Subcutaneous adipose tissue (tissue), 4 donors: Measurements from ENCODE around the gene UBASH3A. TPM values are rescaled to one million over a fixed set of nuclear protein-coding genes. Genes with fewer than 3 reads are reported as not detected.

ENCODE experiments used
- total RNA-seq, 4 donors: library from RNA; depleted of rRNA; stranded (reverse); fragments of >200 nt; gene quantifications; one replicate each; pipeline ENCODE4 v1.1.0, GENCODE V29; 2016
- TF ChIP-seq, protein P1 (sequence below): fragments of 450-650 bp; IDR thresholded peaks from one replicate; pipeline ENCODE4 v1.5.1; 2016; ENCODE audit warnings: low read depth, mild to moderate bottlenecking, control low read depth, antibody characterized with exemption, moderate library complexity

The UBASH3A gene
- total RNA-seq, 4 donors from 2014 or later: 0.38 to 1.2 (median 0.66) TPM; not detected in 1

DNA sequence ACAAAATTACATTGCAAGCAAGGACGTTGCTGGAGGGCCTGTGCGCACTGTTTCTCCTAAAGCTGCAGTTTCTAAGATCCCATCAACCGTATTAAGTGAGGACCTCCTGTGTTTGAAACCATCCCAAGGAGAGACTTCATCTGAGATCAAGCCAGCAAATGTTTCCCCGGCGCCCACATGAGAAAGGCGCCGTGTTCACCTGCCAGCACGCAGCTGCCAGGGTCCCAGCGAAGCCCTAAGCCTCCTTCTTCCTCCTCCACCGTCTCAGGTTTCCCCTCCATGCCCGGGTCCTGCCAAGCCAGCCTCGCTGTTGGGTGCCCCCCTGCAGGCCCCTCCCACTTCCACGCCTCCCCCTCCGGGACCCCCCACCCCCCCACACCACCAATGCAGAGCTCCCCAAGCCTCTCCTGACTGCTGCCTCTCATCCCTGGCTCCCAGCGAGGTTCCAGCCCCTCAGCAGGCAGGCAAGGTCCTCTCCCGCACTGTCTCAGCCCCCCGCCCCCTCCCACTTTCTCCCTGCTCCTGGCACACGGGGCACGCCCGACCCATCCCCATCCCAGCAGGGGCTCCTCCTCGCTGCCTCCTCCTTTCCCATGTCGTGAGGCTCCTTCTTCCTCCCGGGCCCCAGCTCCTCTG is 28.7 kb upstream of the UBASH3A start:
- TF ChIP-seq, protein P1, sequence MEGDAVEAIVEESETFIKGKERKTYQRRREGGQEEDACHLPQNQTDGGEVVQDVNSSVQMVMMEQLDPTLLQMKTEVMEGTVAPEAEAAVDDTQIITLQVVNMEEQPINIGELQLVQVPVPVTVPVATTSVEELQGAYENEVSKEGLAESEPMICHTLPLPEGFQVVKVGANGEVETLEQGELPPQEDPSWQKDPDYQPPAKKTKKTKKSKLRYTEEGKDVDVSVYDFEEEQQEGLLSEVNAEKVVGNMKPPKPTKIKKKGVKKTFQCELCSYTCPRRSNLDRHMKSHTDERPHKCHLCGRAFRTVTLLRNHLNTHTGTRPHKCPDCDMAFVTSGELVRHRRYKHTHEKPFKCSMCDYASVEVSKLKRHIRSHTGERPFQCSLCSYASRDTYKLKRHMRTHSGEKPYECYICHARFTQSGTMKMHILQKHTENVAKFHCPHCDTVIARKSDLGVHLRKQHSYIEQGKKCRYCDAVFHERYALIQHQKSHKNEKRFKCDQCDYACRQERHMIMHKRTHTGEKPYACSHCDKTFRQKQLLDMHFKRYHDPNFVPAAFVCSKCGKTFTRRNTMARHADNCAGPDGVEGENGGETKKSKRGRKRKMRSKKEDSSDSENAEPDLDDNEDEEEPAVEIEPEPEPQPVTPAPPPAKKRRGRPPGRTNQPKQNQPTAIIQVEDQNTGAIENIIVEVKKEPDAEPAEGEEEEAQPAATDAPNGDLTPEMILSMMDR: no peak

- TF ChIP-seq, protein P1: no peak
Observed at GRCh38 chr21:42375506-42375905, 28.2 kb upstream of the UBASH3A start.

- TF ChIP-seq, protein P1: no peak
Observed at GRCh38 chr21:42375966-42376337, 27.8 kb upstream of the UBASH3A start.

- TF ChIP-seq, protein P1: no peak
Observed at GRCh38 chr21:42376338-42376982, 27.2 kb upstream of the UBASH3A start.

- TF ChIP-seq, protein P1: no peak
Observed at GRCh38 chr21:42377211-42377950, 26.3 kb upstream of the UBASH3A start.

DNA sequence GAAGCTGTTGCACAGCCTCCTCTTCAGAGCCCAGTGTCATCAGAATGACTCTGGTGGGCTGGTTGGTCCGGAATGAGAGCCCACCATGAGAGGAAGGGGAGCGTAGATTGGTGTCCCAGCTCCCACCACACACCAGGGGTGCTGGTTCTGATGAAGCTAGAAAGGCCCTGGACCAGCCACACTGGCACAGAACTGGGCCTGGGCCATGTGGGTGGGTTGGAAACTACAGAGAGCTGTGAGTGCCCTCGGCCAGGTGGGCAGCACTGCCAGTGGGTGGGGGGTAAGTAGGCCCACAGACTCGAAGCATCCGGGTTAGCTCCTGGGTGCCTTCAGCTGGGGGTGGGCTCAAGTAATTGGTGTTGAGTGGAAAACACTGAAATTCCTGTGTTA is 25.8 kb upstream of the UBASH3A start:
- TF ChIP-seq, protein P1: no peak

DNA sequence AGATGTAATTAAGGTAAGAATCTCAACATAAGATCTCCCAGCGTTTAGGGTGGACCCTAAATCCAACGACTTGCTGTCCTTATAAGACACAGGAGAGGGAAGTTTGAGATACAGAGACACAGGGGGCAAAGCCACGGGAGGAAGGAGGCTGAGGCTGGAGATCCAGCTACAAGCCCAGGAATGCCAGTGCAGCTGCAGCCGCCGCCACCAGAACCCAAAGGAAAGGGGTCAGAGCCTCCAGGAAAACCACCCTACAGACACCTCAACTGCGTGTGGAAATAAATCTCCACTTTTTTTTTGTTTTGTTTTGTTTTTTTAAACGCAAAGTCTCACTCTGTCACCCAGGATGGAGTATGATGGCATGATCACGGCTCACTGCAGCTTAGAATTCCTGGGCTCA is 25.3 kb upstream of the UBASH3A start:
- TF ChIP-seq, protein P1: no peak
